ENCODE results near the gene TTBK1. TPM values are rescaled to one million over a fixed set of nuclear protein-coding genes. Genes with fewer than 3 reads are reported as not detected.

The TTBK1 gene
- total RNA-seq, 1 donor from 2014 or later = 1.7 TPM

DNA sequence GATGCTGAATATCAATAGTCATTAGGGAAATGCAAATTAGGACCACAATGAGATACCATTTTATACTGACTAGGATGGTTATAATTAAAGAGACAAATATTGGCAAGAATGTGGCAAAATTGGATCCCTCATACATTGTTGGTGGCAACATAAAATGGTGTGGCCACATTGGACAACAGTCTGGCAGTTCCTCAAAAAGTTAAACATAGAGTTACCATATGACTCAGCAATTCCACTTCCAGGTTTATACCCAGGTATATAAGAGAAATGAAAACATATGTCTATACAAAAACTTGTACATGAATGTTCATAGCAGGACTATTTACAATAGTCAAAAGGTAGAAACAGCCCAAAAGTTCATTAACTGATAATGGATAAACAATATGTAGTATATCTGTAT, 67.3 kb downstream of the TTBK1 start:
- DNase-seq (ENCODE audit: low spot score, unreplicated experiment) = no peak
- Mint-ChIP-seq H3K4me1 (ENCODE audit: low read depth) (no peaks in the 10 kb centered on the region), H3K27me3 (peaks cover 13% of the 10 kb centered on the region), H3K27ac (no peak overlapping the region), H3K9me3 (ENCODE audit: low read depth) (no peaks in the 10 kb centered on the region), H3K4me3 (ENCODE audit: low read depth) (no peak overlapping the region), H3K36me3 (ENCODE audit: insufficient read depth) (no peaks in the 10 kb centered on the region)
- TF ChIP-seq, protein P1, sequence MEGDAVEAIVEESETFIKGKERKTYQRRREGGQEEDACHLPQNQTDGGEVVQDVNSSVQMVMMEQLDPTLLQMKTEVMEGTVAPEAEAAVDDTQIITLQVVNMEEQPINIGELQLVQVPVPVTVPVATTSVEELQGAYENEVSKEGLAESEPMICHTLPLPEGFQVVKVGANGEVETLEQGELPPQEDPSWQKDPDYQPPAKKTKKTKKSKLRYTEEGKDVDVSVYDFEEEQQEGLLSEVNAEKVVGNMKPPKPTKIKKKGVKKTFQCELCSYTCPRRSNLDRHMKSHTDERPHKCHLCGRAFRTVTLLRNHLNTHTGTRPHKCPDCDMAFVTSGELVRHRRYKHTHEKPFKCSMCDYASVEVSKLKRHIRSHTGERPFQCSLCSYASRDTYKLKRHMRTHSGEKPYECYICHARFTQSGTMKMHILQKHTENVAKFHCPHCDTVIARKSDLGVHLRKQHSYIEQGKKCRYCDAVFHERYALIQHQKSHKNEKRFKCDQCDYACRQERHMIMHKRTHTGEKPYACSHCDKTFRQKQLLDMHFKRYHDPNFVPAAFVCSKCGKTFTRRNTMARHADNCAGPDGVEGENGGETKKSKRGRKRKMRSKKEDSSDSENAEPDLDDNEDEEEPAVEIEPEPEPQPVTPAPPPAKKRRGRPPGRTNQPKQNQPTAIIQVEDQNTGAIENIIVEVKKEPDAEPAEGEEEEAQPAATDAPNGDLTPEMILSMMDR (IDR thresholded peaks at IDR 0.05; ENCODE audit: unreplicated experiment) = no peak

DNA sequence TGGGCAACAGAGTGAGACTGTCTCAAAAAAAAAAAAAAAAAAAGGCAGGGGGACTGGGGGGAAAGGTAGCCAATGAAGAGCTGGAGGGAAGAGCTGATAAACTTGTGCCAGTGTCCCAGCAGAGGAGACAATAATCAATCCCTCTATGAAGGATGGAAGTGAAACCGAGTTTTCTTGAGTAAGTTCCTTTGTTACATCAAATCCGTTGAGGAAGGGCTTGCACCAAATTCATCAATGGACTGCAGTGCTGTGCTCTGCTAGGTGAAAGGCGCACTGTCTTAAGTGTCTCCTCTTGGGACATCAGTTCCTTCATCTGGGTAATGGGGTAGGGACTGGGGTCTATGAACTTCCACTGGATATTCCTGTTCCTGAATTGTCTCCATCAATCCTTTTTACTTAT, 68.4 kb downstream of the TTBK1 start:
- TF ChIP-seq, protein P1 (IDR thresholded peaks at IDR 0.05; ENCODE audit: unreplicated experiment) = no peak
- Mint-ChIP-seq H3K36me3 (ENCODE audit: insufficient read depth) (no peaks in the 10 kb centered on the region), H3K27me3 (peaks cover 13% of the 10 kb centered on the region), H3K27ac (no peak overlapping the region), H3K4me1 (ENCODE audit: low read depth) (no peaks in the 10 kb centered on the region), H3K9me3 (ENCODE audit: low read depth) (no peaks in the 10 kb centered on the region), H3K4me3 (ENCODE audit: low read depth) (no peak overlapping the region)
- no peak for DNase-seq (ENCODE audit: low spot score, unreplicated experiment)

DNA sequence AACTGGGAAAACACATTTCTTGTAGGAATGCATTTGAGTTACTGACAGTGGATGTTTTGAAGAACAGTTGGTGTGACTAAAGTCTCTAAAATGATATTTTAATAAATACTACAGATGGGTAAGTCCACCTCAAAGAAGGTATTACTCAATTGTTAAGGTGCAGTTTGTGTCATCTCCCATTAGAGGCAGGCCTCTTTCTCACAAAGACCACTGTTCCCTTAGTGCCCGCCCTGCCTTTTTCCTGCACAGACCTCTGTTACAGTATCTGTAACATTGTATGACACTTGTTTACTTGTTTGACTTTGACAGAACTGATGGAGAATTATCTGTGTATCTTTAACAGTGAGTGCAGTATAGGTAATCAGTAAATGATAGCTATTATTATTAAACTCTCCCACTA, 70.5 kb downstream of the TTBK1 start:
- H3K27me3 Mint-ChIP-seq = peaks cover 5% of the 10 kb centered on the region
- TF ChIP-seq, protein P1 (IDR thresholded peaks at IDR 0.05; ENCODE audit: unreplicated experiment) = no peak
- no peak overlapping the region for H3K4me3 Mint-ChIP-seq (ENCODE audit: low read depth)
- no peak for DNase-seq (ENCODE audit: low spot score, unreplicated experiment)
- no peaks in the 10 kb centered on the region for H3K4me1 Mint-ChIP-seq (ENCODE audit: low read depth)
- no peaks in the 10 kb centered on the region for H3K9me3 Mint-ChIP-seq (ENCODE audit: low read depth)
- H3K27ac Mint-ChIP-seq = no peak overlapping the region
- no peaks in the 10 kb centered on the region for H3K36me3 Mint-ChIP-seq (ENCODE audit: insufficient read depth)

DNA sequence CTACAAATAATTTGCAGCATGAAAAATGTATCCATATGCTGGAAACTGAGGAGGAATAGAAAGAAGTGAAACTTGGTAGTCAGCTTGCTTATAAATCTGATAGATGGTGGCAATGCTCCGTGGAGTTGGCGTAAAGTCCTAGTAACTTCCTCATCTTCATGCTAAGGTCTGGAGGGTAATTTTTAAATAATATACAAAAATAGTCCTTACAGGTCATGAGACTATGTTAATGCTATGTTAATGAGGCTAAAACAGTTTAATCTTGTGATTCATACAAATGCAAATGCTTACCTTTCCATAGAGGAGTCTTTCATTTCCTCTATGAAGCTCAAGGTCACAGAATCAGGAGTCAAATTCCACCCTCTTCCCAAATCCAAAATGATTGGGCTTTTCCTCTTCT, 74.7 kb downstream of the TTBK1 start:
- DNase-seq (ENCODE audit: low spot score, unreplicated experiment) = no peak
- no peaks in the 10 kb centered on the region for H3K4me1 Mint-ChIP-seq (ENCODE audit: low read depth)
- H3K27ac Mint-ChIP-seq = no peak overlapping the region
- no peaks in the 10 kb centered on the region for H3K36me3 Mint-ChIP-seq (ENCODE audit: insufficient read depth)
- H3K27me3 Mint-ChIP-seq = no peaks in the 10 kb centered on the region
- TF ChIP-seq, protein P1 (IDR thresholded peaks at IDR 0.05; ENCODE audit: unreplicated experiment) = no peak
- H3K9me3 Mint-ChIP-seq (ENCODE audit: low read depth) = no peaks in the 10 kb centered on the region
- H3K4me3 Mint-ChIP-seq (ENCODE audit: low read depth) = no peak overlapping the region

DNA sequence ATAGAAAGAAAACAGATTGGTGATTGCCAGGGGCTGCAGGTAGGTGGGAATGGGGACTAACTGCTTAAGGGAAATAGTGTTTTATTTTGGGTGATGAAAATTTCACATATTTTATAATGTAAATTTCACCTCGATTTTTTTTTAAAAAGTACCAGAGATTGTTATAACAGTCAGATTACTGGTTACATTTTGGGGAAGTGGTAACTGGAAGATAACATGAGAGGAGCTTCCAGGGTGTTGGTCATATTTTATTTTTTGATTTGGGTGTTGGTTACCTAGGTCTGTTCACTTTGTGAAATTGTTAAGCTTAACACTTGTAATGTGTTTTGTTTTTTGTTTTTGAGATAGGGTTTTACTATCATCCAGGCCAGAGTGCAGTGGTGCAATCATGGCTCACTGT, 82.6 kb downstream of the TTBK1 start:
- H3K27me3 Mint-ChIP-seq = no peaks in the 10 kb centered on the region
- H3K4me3 Mint-ChIP-seq (ENCODE audit: low read depth) = no peak overlapping the region
- TF ChIP-seq, protein P1 (IDR thresholded peaks at IDR 0.05; ENCODE audit: unreplicated experiment) = no peak
- peaks cover 4% of the 10 kb centered on the region for H3K9me3 Mint-ChIP-seq (ENCODE audit: low read depth)
- no peak for DNase-seq (ENCODE audit: low spot score, unreplicated experiment)
- H3K27ac Mint-ChIP-seq = no peak overlapping the region
- no peaks in the 10 kb centered on the region for H3K36me3 Mint-ChIP-seq (ENCODE audit: insufficient read depth)
- H3K4me1 Mint-ChIP-seq (ENCODE audit: low read depth) = no peaks in the 10 kb centered on the region

Data from progenitor cell of endocrine pancreas (in vitro differentiated cells).